DMS79 treated with DMSO at 0.1 percent for 48 hours (cell line): Measurements from ENCODE around the gene MACROH2A2.
"Not testable (repeated sequence)": the region's sequence is repeated elsewhere in the genome, so short reads cannot be mapped to it uniquely, and the experiment has no call there.

Experiments used
- DNase-seq: peaks from one replicate; lab custom pipeline; 2025; lab: John Stamatoyannopoulos, UW

Gene MACROH2A2

DNA sequence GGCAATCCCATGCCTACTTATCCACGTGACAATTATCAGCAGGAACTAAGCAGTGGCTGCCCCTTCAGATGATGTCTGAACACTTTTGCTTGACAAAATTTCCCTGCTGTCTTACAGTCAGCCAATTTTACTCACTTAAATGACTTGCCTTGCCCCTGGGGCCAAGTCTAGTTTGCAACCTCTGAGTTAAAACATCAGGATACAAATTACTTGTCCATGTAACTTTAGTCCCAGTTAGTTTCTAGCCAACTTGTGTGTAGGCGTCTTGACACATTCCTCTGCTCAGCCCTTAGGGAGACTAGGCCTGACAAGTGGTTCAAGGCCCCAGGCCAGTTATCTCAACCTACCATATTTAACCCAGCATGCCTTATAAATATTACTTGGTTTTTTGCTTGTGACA lies 105.5 kb downstream of the MACROH2A2 start:
- DNase-seq, result no peak

GRCh38 chr10:70159366-70159765 lies 106.7 kb downstream of the MACROH2A2 start:
- DNase-seq, result not testable (repeated sequence)

DNA sequence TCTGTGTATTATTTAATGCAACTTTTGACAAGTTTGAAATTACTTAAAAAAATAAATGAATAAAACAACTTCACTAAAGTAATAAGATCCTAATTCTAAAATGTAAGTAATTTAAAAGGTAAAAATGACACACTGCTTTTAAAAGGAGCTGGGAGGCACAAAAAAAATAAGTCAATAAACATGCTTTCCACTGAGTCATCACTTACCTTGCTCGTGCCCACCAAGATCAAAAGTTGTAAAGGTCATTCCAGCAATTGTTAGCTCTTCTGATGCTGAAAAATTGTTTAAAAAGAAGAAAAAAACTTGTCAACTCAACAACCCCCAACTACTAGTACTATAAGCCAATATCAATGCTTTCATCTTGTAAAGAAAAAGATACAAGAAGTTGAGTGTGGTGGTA lies 108.2 kb downstream of the MACROH2A2 start:
- DNase-seq, result no peak
